Caco-2 (cell line): ENCODE measurements around the gene NOD2. TPM values are rescaled to one million over a fixed set of nuclear protein-coding genes. Genes with fewer than 3 reads are reported as not detected.

Experiments
- BruUV-seq: library from RNA; stranded (reverse); fragments of 400-500 nt; replicated peaks from 2 replicates; lab custom pipeline; 2021; lab: Mats Ljungman, UMichigan
- CTCF ChIA-PET: fragments of 300-600 bp; sonication (Branson Sonifier 250); formaldehyde crosslinking; loops from one replicate; lab custom pipeline; 2022; ENCODE audit warnings: antibody characterized with exemption; lab: Charles Lee
- POLR2A ChIA-PET: fragments of 300-600 bp; sonication (Branson Sonifier 250); formaldehyde crosslinking; loops from one replicate; lab custom pipeline; 2022; ENCODE audit warnings: antibody characterized with exemption; lab: Charles Lee
- DNase-seq, 2 experiments: peaks; one replicate each; pipeline versions ENCODE4 v3.0.0 to v3.0.0-alpha.2; 2020 to 2022
- H3K27me3 ChIP-seq: replicated peaks from 2 replicates; pipeline ENCODE4 v1.6.0; 2011; ENCODE audit warnings: low read length; ENCODE audit not compliant: control insufficient read depth, insufficient read depth
- H3K36me3 ChIP-seq: 2 replicates; pipeline ENCODE4 v1.5.1; 2011; ENCODE audit warnings: low read length; ENCODE audit not compliant: control insufficient read depth, insufficient read depth
- H3K4me1 ChIP-seq: fragments of 250-450 bp; sonication (Bioruptor Pico); 2 replicates; pipeline ENCODE4 v1.5.1; 2020; ENCODE audit warnings: mild to moderate bottlenecking
- H3K4me3 ChIP-seq: 2 replicates; pipeline ENCODE4 v1.5.1; 2011; ENCODE audit warnings: low read depth, mild to moderate bottlenecking, control low read depth, low read length
- H3K9me3 ChIP-seq: fragments of 250-450 bp; sonication (Bioruptor Pico); 2 replicates; pipeline ENCODE4 v1.5.1; 2020; ENCODE audit warnings: mild to moderate bottlenecking, moderate library complexity
- H3K27ac Mint-ChIP-seq: one replicate; pipeline ENCODE4 v1.8.0; 2022; ENCODE audit warnings: mixed read lengths; ENCODE audit not compliant: unreplicated experiment
- H3K27me3 Mint-ChIP-seq: one replicate; pipeline ENCODE4 v1.8.0; 2022; ENCODE audit warnings: mixed read lengths; ENCODE audit not compliant: insufficient read depth, unreplicated experiment
- H3K36me3 Mint-ChIP-seq: one replicate; pipeline ENCODE4 v1.8.0; 2022; ENCODE audit warnings: mild to moderate bottlenecking, mixed read lengths; ENCODE audit not compliant: insufficient read depth, unreplicated experiment
- H3K4me1 Mint-ChIP-seq: one replicate; pipeline ENCODE4 v1.8.0; 2022; ENCODE audit warnings: low read depth, mixed read lengths; ENCODE audit not compliant: unreplicated experiment
- H3K4me3 Mint-ChIP-seq: one replicate; pipeline ENCODE4 v1.8.0; 2022; ENCODE audit warnings: mild to moderate bottlenecking, moderate library complexity, mixed read lengths; ENCODE audit not compliant: unreplicated experiment
- H3K9me3 Mint-ChIP-seq: one replicate; pipeline ENCODE4 v1.8.0; 2022; ENCODE audit warnings: mixed read lengths; ENCODE audit not compliant: unreplicated experiment
- CTCF ChIP-seq, 2 experiments: fragments of 200-600 bp in 1 of 2; IDR thresholded peaks; 1 replicate in 1 of 2; 2 replicates in 1 of 2; pipeline versions ENCODE4 v1.5.1 to v1.8.0; 2011 to 2022; ENCODE audit warnings: antibody characterized with exemption in 1 of 2, control low read depth in 1 of 2, inconsistent platforms in 1 of 2, low read depth in 1 of 2, low read length in 1 of 2, mild to moderate bottlenecking in 1 of 2, moderate library complexity in 1 of 2; ENCODE audit not compliant: insufficient read depth in 1 of 2, severe bottlenecking in 1 of 2, unreplicated experiment in 1 of 2
- intact Hi-C: fragments of 100-400 bp; cut with micrococcal nuclease; formaldehyde crosslinking; loops from one replicate; pipeline ENCODE4 v1.10.0; 2022; ENCODE audit not compliant: unreplicated experiment
- total RNA-seq: library from RNA; stranded (reverse); gene quantifications from 2 replicates; pipeline ENCODE4 v1.2.3, GENCODE V29; 2022

Gene NOD2
- total RNA-seq, 1 experiment from 2014 or later = 0.23 TPM

DNA sequence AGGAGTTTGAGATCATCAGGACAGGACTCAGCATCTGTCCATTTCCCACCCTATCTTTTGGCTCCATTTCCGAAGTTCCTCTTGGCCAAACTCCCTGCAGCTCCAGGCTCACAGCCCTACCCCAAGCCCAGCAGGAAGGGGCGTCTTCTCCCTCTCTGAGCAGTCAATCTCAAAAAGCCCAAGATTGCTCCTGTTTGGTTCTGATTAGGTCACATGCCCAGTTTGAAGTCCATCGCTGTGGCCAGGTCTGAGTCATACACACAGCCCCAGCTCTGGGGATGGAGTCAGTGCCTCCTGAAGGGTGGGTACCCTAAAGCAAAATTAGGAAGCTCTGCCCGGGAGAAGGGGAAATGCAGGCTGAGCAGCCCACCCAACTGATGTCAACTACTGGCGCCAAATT is 36.2 kb upstream of the NOD2 start:
- Histone ChIP-seq H3K36me3 (no peaks in the 10 kb centered on the region), H3K4me3 (no peak overlapping the region), H3K4me1 (no peaks in the 10 kb centered on the region), H3K9me3 (0 out of 2 replicates have a peak, but pooled peaks cover under 1% of the 10 kb centered on the region), H3K27me3 (no peaks in the 10 kb centered on the region)
- Mint-ChIP-seq H3K4me1 (peaks cover 7% of the 10 kb centered on the region), H3K27me3 (no peaks in the 10 kb centered on the region), H3K9me3 (peaks cover 2% of the 10 kb centered on the region), H3K4me3 (no peak overlapping the region), H3K36me3 (no peaks in the 10 kb centered on the region), H3K27ac (no peak overlapping the region)
- ChIA-PET CTCF (interaction anchor here (0.9 to 1.1 kb wide), 3 partner anchors 8 to 149 kb away, joined by 3 to 5 read pairs (median 3); no protein-coding TSS in a partner anchor), POLR2A (no interaction called here)
- no TSS peak for BruUV-seq
- DNase-seq = no peak
- intact Hi-C loops = no loop called here
- no peak for TF ChIP-seq CTCF (IDR thresholded peaks at IDR 0.05; ENCODE audit: insufficient read depth in 1 of 2, low read depth in 1 of 2, low read length in 1 of 2, severe bottlenecking in 1 of 2, unreplicated experiment in 1 of 2)

- peaks cover 7% of the 10 kb centered on the region for H3K4me1 Mint-ChIP-seq
- 0 out of 2 replicates have a peak, but pooled peaks cover 5% of the 10 kb centered on the region for H3K9me3 ChIP-seq
- H3K36me3 Mint-ChIP-seq = no peaks in the 10 kb centered on the region
- intact Hi-C loops = no loop called here
- H3K27me3 Mint-ChIP-seq = no peaks in the 10 kb centered on the region
- TF ChIP-seq CTCF (IDR thresholded peaks at IDR 0.05; ENCODE audit: insufficient read depth in 1 of 2, low read depth in 1 of 2, low read length in 1 of 2, severe bottlenecking in 1 of 2, unreplicated experiment in 1 of 2) = no peak
- ChIA-PET CTCF (no interaction called here), POLR2A (no interaction called here)
- no peaks in the 10 kb centered on the region for H3K36me3 ChIP-seq
- DNase-seq = no peak
- H3K4me1 ChIP-seq = no peaks in the 10 kb centered on the region
- no peaks in the 10 kb centered on the region for H3K27me3 ChIP-seq
- H3K9me3 Mint-ChIP-seq = no peaks in the 10 kb centered on the region
- H3K4me3 Mint-ChIP-seq = no peak overlapping the region
- no peak overlapping the region for H3K4me3 ChIP-seq
- no TSS peak for BruUV-seq
- no peak overlapping the region for H3K27ac Mint-ChIP-seq
Observed at GRCh38 chr16:50659806-50660205, 33.6 kb upstream of the NOD2 start.

DNA sequence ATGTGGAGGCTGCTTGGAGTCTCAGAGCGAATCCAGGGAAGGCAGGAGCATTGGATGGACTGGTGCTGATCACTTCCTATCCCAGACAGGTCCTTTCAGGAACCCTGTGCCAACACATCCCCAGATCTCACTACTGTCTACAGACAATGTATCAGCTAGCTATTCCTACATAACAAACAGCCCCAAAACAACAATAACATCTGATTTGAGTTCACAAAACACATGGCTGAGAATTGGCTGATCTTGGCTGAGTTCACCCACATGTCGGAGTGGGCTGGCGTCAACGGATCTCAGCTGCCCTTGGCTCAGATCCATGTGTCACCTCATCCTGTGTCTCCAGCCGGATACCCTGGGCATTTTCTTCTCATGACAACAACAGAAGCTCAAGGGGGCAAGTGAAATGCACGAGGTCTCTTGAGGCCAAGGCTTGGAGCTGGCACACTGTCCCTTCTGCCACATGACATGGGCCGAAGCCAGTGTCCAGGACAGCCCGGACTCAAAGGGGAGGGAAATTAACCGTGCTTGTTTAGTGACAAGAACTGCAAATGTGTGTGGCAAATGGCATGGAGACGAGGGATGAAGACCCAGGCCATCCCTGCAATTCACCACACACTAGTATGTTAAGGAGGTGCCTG is 31.0 kb upstream of the NOD2 start:
- no TSS peak for BruUV-seq
- DNase-seq = no peak
- Mint-ChIP-seq H3K4me3 (no peak overlapping the region), H3K27me3 (no peaks in the 10 kb centered on the region), H3K27ac (no peak overlapping the region), H3K9me3 (no peaks in the 10 kb centered on the region), H3K36me3 (no peaks in the 10 kb centered on the region), H3K4me1 (peaks cover 9% of the 10 kb centered on the region)
- Histone ChIP-seq H3K9me3 (0 out of 2 replicates have a peak, but pooled peaks cover 5% of the 10 kb centered on the region), H3K4me3 (no peak overlapping the region), H3K4me1 (no peaks in the 10 kb centered on the region), H3K36me3 (no peaks in the 10 kb centered on the region), H3K27me3 (no peaks in the 10 kb centered on the region)
- POLR2A ChIA-PET = no interaction called here
- TF ChIP-seq CTCF (IDR thresholded peaks at IDR 0.05; ENCODE audit: insufficient read depth in 1 of 2, low read depth in 1 of 2, low read length in 1 of 2, severe bottlenecking in 1 of 2, unreplicated experiment in 1 of 2) = no peak
- intact Hi-C loops = no loop called here
- CTCF ChIA-PET = interaction anchor here (0.6 to 2.1 kb wide), 3 partner anchors 16 to 144 kb away, joined by 3 to 13 read pairs (median 4); no protein-coding TSS in a partner anchor
